Activated CD8-positive, alpha-beta T cell treated with anti-CD3 and anti-CD28 coated beads for 36 hours (primary cell): ENCODE measurements around the gene NUDT13. TPM values are rescaled to one million over a fixed set of nuclear protein-coding genes. Genes with fewer than 3 reads are reported as not detected.

Experiments used
- ATAC-seq: fragments of 200-7000 bp; cut with Tn5 transposase; one replicate; pipeline ENCODE4 v1.10.0; 2021; ENCODE audit warnings: mild to moderate bottlenecking, moderate library complexity
- CTCF ChIA-PET: fragments of 350-600 bp; sonication (Branson Sonifier 250); formaldehyde crosslinking; loops from one replicate; lab custom pipeline; 2021; ENCODE audit warnings: antibody characterized with exemption; lab: Charles Lee
- POLR2A ChIA-PET: fragments of 350-600 bp; sonication (Branson Sonifier 250); formaldehyde crosslinking; loops from one replicate; lab custom pipeline; 2021; ENCODE audit warnings: antibody characterized with exemption; lab: Charles Lee
- DNase-seq: peaks from one replicate; pipeline ENCODE4 v3.0.0-alpha.2; 2020
- H3K27ac Mint-ChIP-seq: one replicate; pipeline ENCODE4 v1.8.0; 2021; ENCODE audit warnings: mild to moderate bottlenecking, mixed read lengths
- H3K27me3 Mint-ChIP-seq: one replicate; pipeline ENCODE4 v1.8.0; 2021; ENCODE audit warnings: mixed read lengths
- H3K36me3 Mint-ChIP-seq: one replicate; pipeline ENCODE4 v1.8.0; 2021; ENCODE audit warnings: low read depth, mixed read lengths
- H3K4me1 Mint-ChIP-seq: one replicate; pipeline ENCODE4 v1.8.0; 2021; ENCODE audit warnings: low read depth, mixed read lengths
- H3K4me3 Mint-ChIP-seq: one replicate; pipeline ENCODE4 v1.8.0; 2021; ENCODE audit warnings: mild to moderate bottlenecking, moderate library complexity, mixed read lengths
- H3K9me3 Mint-ChIP-seq: one replicate; pipeline ENCODE4 v1.8.0; 2021; ENCODE audit warnings: mixed read lengths
- CTCF ChIP-seq: fragments of 200-600 bp; IDR thresholded peaks from one replicate; pipeline ENCODE4 v1.8.0; 2022; ENCODE audit warnings: antibody characterized with exemption, mild to moderate bottlenecking
- intact Hi-C: fragments of 100-400 bp; cut with micrococcal nuclease; formaldehyde crosslinking; loops from one replicate; pipeline ENCODE4 v1.10.0; 2022
- total RNA-seq, 2 experiments: library from RNA; stranded (reverse); gene quantifications; one replicate each; pipeline ENCODE4 v1.2.3, GENCODE V29; 2021

The NUDT13 gene
- total RNA-seq, 2 experiments from 2014 or later, result 2.3 to 2.4 TPM

DNA sequence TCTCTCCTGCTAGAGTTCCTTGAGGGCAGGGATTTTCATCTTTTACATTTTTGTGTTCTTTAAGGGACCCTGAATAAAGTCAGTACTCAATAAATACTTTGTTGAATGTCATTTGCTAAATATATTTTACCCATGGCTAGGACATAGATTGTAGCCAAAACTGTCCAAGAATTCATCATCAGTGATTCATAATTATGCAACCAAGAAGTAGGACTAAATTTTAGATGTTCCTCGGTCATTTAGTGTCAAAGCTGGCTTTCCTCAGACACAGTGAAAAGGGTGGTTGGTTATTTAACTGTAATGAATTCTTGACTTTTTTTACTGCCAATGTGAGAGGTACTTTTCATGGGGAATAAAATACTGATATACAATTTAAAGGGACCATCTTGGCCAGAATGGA lies 3.3 kb downstream of the NUDT13 start:
- H3K9me3 Mint-ChIP-seq, result peaks cover 6% of the 10 kb centered on the region
- no peak for TF ChIP-seq CTCF
- intact Hi-C loops, result no loop called here
- no peak for DNase-seq
- peaks cover 19% of the 10 kb centered on the region for H3K36me3 Mint-ChIP-seq
- H3K27ac Mint-ChIP-seq, result no peak overlapping the region
- peaks cover 16% of the 10 kb centered on the region for H3K4me1 Mint-ChIP-seq
- no peak for ATAC-seq
- H3K27me3 Mint-ChIP-seq, result no peaks in the 10 kb centered on the region
- POLR2A ChIA-PET, result interaction anchor here (1.2 kb wide), 1 partner anchor 8 kb away, joined by 3 read pairs; no protein-coding TSS in a partner anchor
- CTCF ChIA-PET, result interaction anchor here (0.9 kb wide), 1 partner anchor 16 kb away, joined by 3 read pairs; no protein-coding TSS in a partner anchor
- no peak overlapping the region for H3K4me3 Mint-ChIP-seq

DNA sequence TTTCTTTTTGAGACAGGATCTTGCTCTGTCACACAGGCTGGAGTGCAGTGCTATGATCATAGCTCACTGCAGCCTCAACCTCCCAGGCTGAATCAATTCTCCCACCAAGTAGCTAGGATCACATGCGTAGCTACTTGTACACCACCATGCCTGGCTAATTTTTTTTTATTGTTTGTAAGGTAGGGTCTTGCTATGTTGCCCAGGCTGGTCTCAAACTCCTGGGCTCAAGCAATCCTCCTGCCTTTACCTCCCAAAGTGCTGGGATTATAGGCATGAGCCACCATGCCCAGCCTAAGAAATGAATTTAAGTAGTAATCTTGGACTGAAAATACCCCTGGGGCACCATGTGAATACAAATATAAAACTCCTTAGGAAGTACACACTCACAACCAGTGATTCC lies 5.8 kb downstream of the NUDT13 start:
- Mint-ChIP-seq H3K4me1 (peaks cover 11% of the 10 kb centered on the region), H3K27me3 (no peaks in the 10 kb centered on the region), H3K27ac (no peak overlapping the region), H3K4me3 (no peak overlapping the region), H3K36me3 (peaks cover 6% of the 10 kb centered on the region), H3K9me3 (no peaks in the 10 kb centered on the region)
- POLR2A ChIA-PET, result interaction anchor here (0.9 kb wide), 1 partner anchor 39 kb away, joined by 3 read pairs; no protein-coding TSS in a partner anchor
- no peak for DNase-seq
- no peak for TF ChIP-seq CTCF
- ATAC-seq, result no peak
- CTCF ChIA-PET, result interaction anchor here (0.6 to 0.9 kb wide), 2 partner anchors 39 to 297 kb away, joined by 3 to 4 read pairs; no protein-coding TSS in a partner anchor
- intact Hi-C loops, result no loop called here

DNA sequence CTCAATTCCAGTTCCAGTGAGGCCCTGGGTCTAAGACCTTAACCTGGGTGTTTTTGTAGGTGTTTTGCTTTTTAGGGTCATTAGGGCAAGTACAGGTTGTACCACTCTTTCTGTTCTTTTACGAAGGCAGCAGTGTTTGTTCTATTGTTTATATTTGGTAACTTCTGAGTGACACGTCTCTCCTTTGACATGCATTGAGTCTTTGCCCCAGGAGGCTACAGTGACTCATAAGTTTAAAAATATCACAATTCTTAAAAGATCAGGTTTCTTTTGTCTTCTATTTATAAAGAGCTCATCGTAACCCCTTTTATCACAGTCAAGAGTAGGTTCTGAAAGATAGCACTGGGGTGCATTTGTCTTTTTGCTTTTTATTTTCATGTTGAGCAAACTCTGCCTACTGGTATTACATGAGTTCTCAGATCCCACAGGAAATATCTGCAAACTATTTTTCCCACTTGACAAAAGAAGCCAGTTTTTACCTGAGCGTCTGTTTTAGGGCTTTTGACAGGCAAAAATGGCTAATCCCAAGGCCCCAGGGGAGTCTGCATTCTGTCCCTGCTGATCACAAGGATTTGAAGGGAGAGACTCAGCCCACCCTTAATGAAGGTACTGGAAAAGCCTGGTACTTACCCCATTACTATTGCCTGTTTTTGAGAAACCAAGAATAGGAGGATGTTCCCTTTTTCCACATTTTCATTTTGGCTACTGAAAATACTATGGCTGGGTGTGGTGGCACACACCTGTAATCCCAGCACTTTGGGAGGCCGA lies 7.9 kb downstream of the NUDT13 start:
- Mint-ChIP-seq H3K4me1 (peaks cover 6% of the 10 kb centered on the region), H3K9me3 (no peaks in the 10 kb centered on the region), H3K4me3 (no peak overlapping the region), H3K27ac (no peak overlapping the region), H3K36me3 (peaks cover 9% of the 10 kb centered on the region), H3K27me3 (no peaks in the 10 kb centered on the region)
- ATAC-seq, result no peak
- POLR2A ChIA-PET, result no interaction called here
- no peak for DNase-seq
- CTCF ChIA-PET, result interaction anchor here (0.6 kb wide), 1 partner anchor 21 kb away, joined by 4 read pairs; the partner anchor contains the start of gene P4HA1
- TF ChIP-seq CTCF, result no peak
- intact Hi-C loops, result no loop called here

GRCh38 chr10:73119457-73119856 lies 9.2 kb downstream of the NUDT13 start:
- intact Hi-C loops, result no loop called here
- DNase-seq, result no peak
- no peak overlapping the region for H3K27ac Mint-ChIP-seq
- CTCF ChIA-PET, result no interaction called here
- TF ChIP-seq CTCF, result no peak
- no peak for ATAC-seq
- no peak overlapping the region for H3K4me3 Mint-ChIP-seq
- POLR2A ChIA-PET, result no interaction called here
- peaks cover 6% of the 10 kb centered on the region for H3K4me1 Mint-ChIP-seq
- H3K36me3 Mint-ChIP-seq, result peaks cover 9% of the 10 kb centered on the region
- H3K27me3 Mint-ChIP-seq, result no peaks in the 10 kb centered on the region
- H3K9me3 Mint-ChIP-seq, result no peaks in the 10 kb centered on the region

DNA sequence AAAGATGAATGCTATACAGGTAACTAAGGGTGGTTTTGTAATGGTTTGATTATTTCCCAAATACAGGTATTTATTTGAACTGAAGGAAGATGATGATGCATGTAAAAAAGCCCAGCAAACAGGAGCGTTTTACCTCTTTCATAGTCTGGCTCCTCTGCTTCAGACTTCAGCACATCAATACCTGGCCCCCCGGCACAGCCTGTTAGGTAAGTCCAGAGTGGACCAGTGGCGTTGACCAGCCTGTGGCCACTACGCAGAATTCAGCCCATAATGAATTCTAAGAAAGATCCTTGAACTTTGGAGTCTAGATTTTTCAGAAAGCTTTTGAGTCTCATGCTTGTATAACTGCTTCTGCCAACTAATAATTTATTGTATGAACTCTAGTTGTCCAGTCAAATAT lies 9.7 kb downstream of the NUDT13 start:
- ATAC-seq, result no peak
- DNase-seq, result no peak
- Mint-ChIP-seq H3K27me3 (no peaks in the 10 kb centered on the region), H3K9me3 (no peaks in the 10 kb centered on the region), H3K36me3 (peaks cover 9% of the 10 kb centered on the region), H3K4me1 (peaks cover 6% of the 10 kb centered on the region), H3K4me3 (no peak overlapping the region), H3K27ac (no peak overlapping the region)
- intact Hi-C loops, result no loop called here
- TF ChIP-seq CTCF, result no peak
- ChIA-PET CTCF (no interaction called here), POLR2A (no interaction called here)
